GM12878 (cell line): ENCODE results near the gene RASD1. TPM values are rescaled to one million over a fixed set of nuclear protein-coding genes. Genes with fewer than 3 reads are reported as not detected.

Source experiments
- ATAC-seq: fragments of 200-7000 bp; cut with Tn5 transposase; 3 replicates; pipeline ENCODE4 v1.9.1; 2020; ENCODE audit warnings: mild to moderate bottlenecking, moderate library complexity
- BruUV-seq: library from RNA; stranded (reverse); fragments of 400-500 nt; replicated peaks from 2 replicates; lab custom pipeline; 2021; lab: Mats Ljungman, UMichigan
- CTCF ChIA-PET: fragments of 300-600 bp; sonication (Branson Sonifier 250); formaldehyde crosslinking; extraction: SDS; loops from one replicate; lab custom pipeline; 2021; ENCODE audit warnings: inconsistent platforms; lab: Yijun Ruan, JAX
- POLR2A ChIA-PET: fragments of 350-600 bp; formaldehyde crosslinking; extraction: SDS; loops from one replicate; lab custom pipeline; 2021; ENCODE audit warnings: inconsistent platforms; lab: Charles Lee
- RAD21 ChIA-PET: fragments of 300-600 bp; sonication (Branson Sonifier 250); formaldehyde crosslinking; loops from one replicate; lab custom pipeline; 2023; ENCODE audit warnings: antibody characterized with exemption; ENCODE audit not compliant: unreplicated experiment; lab: Charles Lee
- SMC1A ChIA-PET: fragments of 300-600 bp; sonication (Branson Sonifier 250); formaldehyde crosslinking; loops from one replicate; lab custom pipeline; 2023; ENCODE audit not compliant: unreplicated experiment, uncharacterized antibody; lab: Charles Lee
- DNase-seq: peaks from one replicate; pipeline ENCODE4 v3.0.0-alpha.2; 2011; ENCODE audit warnings: low read depth, low spot score
- FAIRE-seq: peaks from 3 replicates; lab custom pipeline; 2011; peaks lifted over from hg19 to GRCh38; lab: Jason Lieb, UNC
- H2AFZ ChIP-seq: 2 replicates; pipeline ENCODE4 v1.6.0; 2011; ENCODE audit warnings: low read depth, low read length, control low read depth; ENCODE audit not compliant: control insufficient read depth
- H3K27ac ChIP-seq: 2 replicates; pipeline ENCODE4 v1.5.1; 2011; ENCODE audit warnings: control low read depth; ENCODE audit not compliant: control insufficient read depth, insufficient read depth
- H3K27me3 ChIP-seq, 2 experiments: replicated peaks in 1 of 2; 2 replicates each; pipeline versions ENCODE4 v1.6.0 to v1.6.1; 2011; ENCODE audit warnings: low read length in 1 of 2; ENCODE audit not compliant: control insufficient read depth in 2 of 2, insufficient read depth in 2 of 2
- H3K36me3 ChIP-seq, 2 experiments: 2 replicates each; pipeline ENCODE4 v1.5.1; 2011; ENCODE audit warnings: low read length in 1 of 2; ENCODE audit not compliant: control insufficient read depth in 2 of 2, insufficient read depth in 2 of 2
- H3K4me1 ChIP-seq: 2 replicates; pipeline ENCODE4 v1.6.1; 2011; ENCODE audit warnings: mild to moderate bottlenecking, low read length, moderate library complexity, mixed read lengths; ENCODE audit not compliant: control insufficient read depth, insufficient read depth
- H3K4me2 ChIP-seq: 2 replicates; pipeline ENCODE4 v1.6.0; 2011; ENCODE audit warnings: control low read depth; ENCODE audit not compliant: control insufficient read depth, insufficient read depth
- H3K4me3 ChIP-seq: fragments of 200-600 bp; sonication (generic); 2 replicates; pipeline ENCODE4 v1.5.1; 2016
- H3K79me2 ChIP-seq: 2 replicates; pipeline ENCODE4 v1.6.0; 2011; ENCODE audit warnings: low read length; ENCODE audit not compliant: control insufficient read depth, insufficient read depth
- H3K9ac ChIP-seq: 2 replicates; pipeline ENCODE4 v1.8.0; 2011; ENCODE audit warnings: low read length, control low read depth, mixed read lengths; ENCODE audit not compliant: control insufficient read depth, insufficient read depth
- H3K9me3 ChIP-seq: replicated peaks from 3 replicates; pipeline ENCODE4 v1.5.1; 2011; ENCODE audit warnings: mild to moderate bottlenecking, low read length; ENCODE audit not compliant: control insufficient read depth, insufficient read depth
- H4K20me1 ChIP-seq: 2 replicates; pipeline ENCODE4 v1.6.0; 2011; ENCODE audit not compliant: control insufficient read depth, insufficient read depth
- BCL3 ChIP-seq: IDR thresholded peaks from 2 replicates; pipeline ENCODE4 v1.6.1; 2011; ENCODE audit warnings: borderline replicate concordance, low read depth, mild to moderate bottlenecking, moderate library complexity, low read length; ENCODE audit not compliant: insufficient read depth, poor library complexity, severe bottlenecking
- CHD1 ChIP-seq: IDR thresholded peaks from 2 replicates; pipeline ENCODE4 v1.6.1; 2012; ENCODE audit warnings: low read depth, low read length, improper control_type of control experiment
- CUX1 ChIP-seq: IDR thresholded peaks from 2 replicates; pipeline ENCODE4 v1.6.1; 2012; ENCODE audit warnings: improper control_type of control experiment, low read depth, low read length; ENCODE audit not compliant: insufficient replicate concordance
- FOXK2 ChIP-seq: fragments of 450-650 bp; IDR thresholded peaks from 2 replicates; pipeline ENCODE4 v1.6.1; 2017; ENCODE audit warnings: mild to moderate bottlenecking, moderate library complexity
- HCFC1 ChIP-seq: fragments of 150-350 bp; IDR thresholded peaks from 2 replicates; pipeline ENCODE4 v1.6.1; 2014; ENCODE audit warnings: low read length
- JUNB ChIP-seq: IDR thresholded peaks from 2 replicates; pipeline ENCODE4 v1.6.1; 2016; ENCODE audit warnings: antibody characterized with exemption, mild to moderate bottlenecking
- MLLT1 ChIP-seq: fragments of 450-650 bp; IDR thresholded peaks from 2 replicates; pipeline ENCODE4 v1.6.1; 2016; ENCODE audit warnings: mild to moderate bottlenecking
- NBN ChIP-seq: fragments of 450-650 bp; IDR thresholded peaks from 2 replicates; pipeline ENCODE4 v1.6.1; 2016
- NFYB ChIP-seq: IDR thresholded peaks from 2 replicates; pipeline ENCODE4 v1.6.1; 2011; ENCODE audit warnings: low read depth, mild to moderate bottlenecking, low read length, improper control_type of control experiment, moderate library complexity; ENCODE audit not compliant: insufficient read depth
- POLR2A ChIP-seq: IDR thresholded peaks from 2 replicates; pipeline ENCODE4 v1.6.1; 2011; ENCODE audit warnings: low read depth, mild to moderate bottlenecking, low read length
- POU2F2 ChIP-seq: IDR thresholded peaks from 3 replicates; pipeline ENCODE4 v1.6.1; 2011; ENCODE audit warnings: low read depth, mild to moderate bottlenecking, low read length, borderline replicate concordance
- PRDM15 ChIP-seq: fragments of 450-650 bp; formaldehyde crosslinking; IDR thresholded peaks from 2 replicates; pipeline ENCODE4 v1.4.0; 2020; ENCODE audit warnings: mild to moderate bottlenecking, moderate library complexity
- TCF7 ChIP-seq: IDR thresholded peaks from 2 replicates; pipeline ENCODE4 v1.6.1; 2014; ENCODE audit warnings: antibody characterized with exemption, borderline replicate concordance
- ZNF207 ChIP-seq: fragments of 450-650 bp; IDR thresholded peaks from 2 replicates; pipeline ENCODE4 v1.6.1; 2014; ENCODE audit warnings: antibody characterized with exemption, mild to moderate bottlenecking, borderline replicate concordance
- ZNF622 ChIP-seq: fragments of 450-650 bp; IDR thresholded peaks from 2 replicates; pipeline ENCODE4 v1.6.1; 2017; ENCODE audit warnings: mild to moderate bottlenecking, inconsistent platforms
- WGBS: methylation state at CpG from one replicate; pipeline ENCODE4 v1.1.6; 2016; ENCODE audit warnings: low lambda C conversion rate; ENCODE audit not compliant: insufficient replicate concordance, insufficient coverage; ENCODE audit errors: missing lambda C conversion rate; 5-methylcytosine and 5-hydroxymethylcytosine counted together
- in situ Hi-C: fragments of 300-500 bp; cut with MboI; formaldehyde crosslinking; loops from 9 replicates; pipeline ENCODE4 v1.14.3; 2018; ENCODE audit warnings: mixed read lengths
- intact Hi-C: fragments of 100-400 bp; cut with micrococcal nuclease; formaldehyde crosslinking; loops from one replicate; pipeline ENCODE4 v1.14.2; 2022; ENCODE audit not compliant: unreplicated experiment
- polyA plus RNA-seq, 11 experiments: library from polyadenylated mRNA; depleted of rRNA in 4 of 11; unstranded in 6 of 11; stranded (reverse) in 5 of 11; fragments of >200 nt; fragmentation: Nextera tagmentation in 4 of 11; fragmentation: Illumina TruSeq in 1 of 11; extraction: Ambion mirVana in 4 of 11; extraction: Trizol in 1 of 11; gene quantifications; 1 replicate in 1 of 11; 2 replicates in 10 of 11; pipeline versions ENCODE4 v1.2.1 to v1.2.3, GENCODE V29; 2011 to 2016; ENCODE audit warnings: inconsistent platforms in 2 of 11, missing spikeins in 2 of 11, low read depth in 1 of 11
- total RNA-seq, 4 experiments: library from RNA; depleted of rRNA in 3 of 4; stranded (reverse); fragments of >200 nt in 3 of 4; fragmentation: Illumina TruSeq in 1 of 4; extraction: Trizol in 1 of 4; gene quantifications; 2 replicates each; pipeline versions ENCODE4 v1.2.1 to v1.2.3, GENCODE V29; 2013 to 2021

RASD1 gene
- total and polyA plus RNA-seq, 10 of the 15 experiments (the other 5 are each of a cell fraction or from before 2014, with no cell fraction given) = 0.14 to 0.33 TPM; not detected in 8

GRCh38 chr17:17448076-17448475 is 48.1 kb downstream of the RASD1 start:
- RAD21 ChIA-PET = no interaction called here
- ATAC-seq = no peak
- no TSS peak for BruUV-seq
- TF ChIP-seq TCF7 = no peak
- TF ChIP-seq CHD1 = no peak
- TF ChIP-seq POLR2A = no peak
- no peak for TF ChIP-seq ZNF207
- no peak for TF ChIP-seq NBN
- TF ChIP-seq POU2F2 = no peak
- no peak for TF ChIP-seq FOXK2
- TF ChIP-seq MLLT1 = no peak
- no peak for TF ChIP-seq NFYB
- TF ChIP-seq PRDM15 (CRISPR knock-in tag) = no peak
- no peak for TF ChIP-seq CUX1
- TF ChIP-seq ZNF622 = no peak
- TF ChIP-seq HCFC1 = no peak
- no peak for TF ChIP-seq JUNB
- no peak for TF ChIP-seq BCL3

More at GRCh38 chr17:17448076-17448475, 48.1 kb downstream of the RASD1 start:
- WGBS = 10% methylated on average over 5 of the region's 5 CpGs
- H4K20me1 ChIP-seq = no peaks in the 10 kb centered on the region
- peaks cover 2 to 4% of the 10 kb centered on the region in 2 experiments; a peak in 1 of 4 replicates for H3K27me3 ChIP-seq
- no peaks in the 10 kb centered on the region for H3K9me3 ChIP-seq
- SMC1A ChIA-PET = no interaction called here
- CTCF ChIA-PET = no interaction called here
- intact Hi-C loops = no loop called here
- FAIRE-seq (no peak), DNase-seq (no peak)
- in situ Hi-C loops = no loop called here
- H3K4me2 ChIP-seq = no peak overlapping the region
- POLR2A ChIA-PET = no interaction called here
- H3K36me3 ChIP-seq = no peaks in the 10 kb centered on the region
- H2AFZ ChIP-seq = no peak overlapping the region
- no peak overlapping the region for H3K27ac ChIP-seq
- H3K79me2 ChIP-seq = no peaks in the 10 kb centered on the region
- H3K4me1 ChIP-seq = no peaks in the 10 kb centered on the region
- no peak overlapping the region for H3K4me3 ChIP-seq
- no peak overlapping the region for H3K9ac ChIP-seq
